GM12872 (cell line): ENCODE data around the gene GSC.

Experiments
- CTCF ChIP-seq: IDR thresholded peaks from 3 replicates; pipeline ENCODE4 v1.5.1; 2011; ENCODE audit warnings: low read depth, mild to moderate bottlenecking, low read length, moderate library complexity; ENCODE audit not compliant: insufficient read depth

Gene GSC

GRCh38 chr14:94751321-94751720 lies 18.6 kb downstream of the GSC start:
- TF ChIP-seq CTCF = no peak

GRCh38 chr14:94750371-94750770 lies 19.5 kb downstream of the GSC start:
- TF ChIP-seq CTCF = no peak

GRCh38 chr14:94748667-94749347 lies 21.1 kb downstream of the GSC start:
- TF ChIP-seq CTCF = peak; percentile 82

- no peak for TF ChIP-seq CTCF
Measured at GRCh38 chr14:94747739-94748138, 22.2 kb downstream of the GSC start.

- no peak for TF ChIP-seq CTCF
Measured at GRCh38 chr14:94746131-94746530, 23.8 kb downstream of the GSC start.

GRCh38 chr14:94738751-94739150 lies 31.2 kb downstream of the GSC start:
- TF ChIP-seq CTCF = no peak

- no peak for TF ChIP-seq CTCF
Measured at GRCh38 chr14:94738097-94738496, 31.8 kb downstream of the GSC start.
